Gastrocnemius medialis (tissue), 4 donors: ENCODE results near the gene MEIS2. TPM values are rescaled to one million over a fixed set of nuclear protein-coding genes. Genes with fewer than 3 reads are reported as not detected.

Experiments used
- ATAC-seq, 2 donors: fragments of 150-250 bp; one replicate each; pipeline ENCODE4 v1.9.1; 2016
- DNase-seq, 2 donors: peaks; one replicate each; pipeline ENCODE4 v3.0.0-alpha.2; 2019
- H3K27ac ChIP-seq, 4 donors: fragments of 200-600 bp; sonication (generic); 1 replicate in 1 of 4; 2 replicates in 3 of 4; pipeline ENCODE4 v1.5.1; 2016 to 2018; ENCODE audit warnings: mild to moderate bottlenecking in 2 of 4, moderate library complexity in 1 of 4
- H3K27me3 ChIP-seq, 3 donors: fragments of 200-600 bp; sonication (generic) in 2 of 3; 1 replicate in 1 of 3; 2 replicates in 2 of 3; pipeline versions ENCODE4 v1.5.1 to v1.6.0; 2016 to 2019; ENCODE audit warnings: mild to moderate bottlenecking in 1 of 3, moderate library complexity in 1 of 3
- H3K36me3 ChIP-seq, 2 donors: fragments of 200-600 bp; sonication (generic) in 1 of 2; one replicate each; pipeline ENCODE4 v1.5.1; 2017 to 2018
- H3K4me1 ChIP-seq, 2 donors: fragments of 200-600 bp; sonication (generic) in 1 of 2; one replicate each; pipeline ENCODE4 v1.5.1; 2016 to 2017; ENCODE audit warnings: mild to moderate bottlenecking in 2 of 2
- H3K4me3 ChIP-seq, 4 donors: fragments of 200-600 bp; sonication (generic) in 3 of 4; 1 replicate in 1 of 4; 2 replicates in 3 of 4; pipeline ENCODE4 v1.5.1; 2016 to 2019; ENCODE audit warnings: mild to moderate bottlenecking in 2 of 4
- H3K9me3 ChIP-seq, 3 donors: fragments of 200-600 bp; sonication (generic) in 2 of 3; 1 replicate in 1 of 3; 2 replicates in 2 of 3; pipeline ENCODE4 v1.5.1; 2016 to 2019
- CTCF ChIP-seq, 5 experiments: fragments of 450-650 bp in 3 of 5; fragments of 200-600 bp in 2 of 5; sonication (generic) in 2 of 5; IDR thresholded peaks in 4 of 5; conservative IDR thresholded peaks in 1 of 5; 1 replicate in 4 of 5; 2 replicates in 1 of 5; pipeline ENCODE4 v1.5.1; 2016 to 2019; ENCODE audit warnings: antibody characterized with exemption in 5 of 5, mild to moderate bottlenecking in 3 of 5, moderate library complexity in 3 of 5
- POLR2A ChIP-seq, 2 donors: fragments of 450-650 bp; IDR thresholded peaks; one replicate each; pipeline ENCODE4 v1.6.1; 2017; ENCODE audit warnings: antibody characterized with exemption in 2 of 2, mild to moderate bottlenecking in 2 of 2, moderate library complexity in 2 of 2
- in situ Hi-C, 4 donors: fragments of 200-750 bp; cut with MboI; loops; one replicate each; pipeline versions ENCODE4 v1.15.0 to v1.8.0; 2017; ENCODE audit warnings: low sequenced_read_pairs in 4 of 4
- intact Hi-C: fragments of 100-400 bp; cut with DNase I; formaldehyde crosslinking; loops from one replicate; pipeline ENCODE4 v1.15.1; 2023; ENCODE audit warnings: low total_unique reads
- total RNA-seq, 4 donors: library from RNA; depleted of rRNA; stranded (reverse); fragments of >200 nt; gene quantifications; one replicate each; pipeline versions ENCODE4 v1.1.0 to v1.2.3, GENCODE V29; 2016

The MEIS2 gene
- total RNA-seq, 4 donors from 2014 or later, result 0.31 to 1.8 (median 0.40) TPM; not detected in 1

GRCh38 chr15:36999778-37000177, 100.6 kb downstream of the MEIS2 start:
- intact Hi-C loops (no loop called here), in situ Hi-C loops (no loop called here)
- no peak for ATAC-seq
- no peaks in the 10 kb centered on the region for H3K36me3 ChIP-seq
- H3K4me1 ChIP-seq, result no peaks in the 10 kb centered on the region
- no peaks in the 10 kb centered on the region for H3K9me3 ChIP-seq
- H3K27me3 ChIP-seq, result no peaks in the 10 kb centered on the region
- H3K4me3 ChIP-seq, result no peak overlapping the region
- no peak for DNase-seq
- TF ChIP-seq CTCF (IDR thresholded peaks at IDR 0.05 in 4 of 5, conservative IDR thresholded peaks at IDR 0.05 in 1 of 5) (no peak), POLR2A (IDR thresholded peaks at IDR 0.05) (no peak)
- H3K27ac ChIP-seq, result no peak overlapping the region

- Histone ChIP-seq H3K27me3 (no peaks in the 10 kb centered on the region), H3K4me3 (no peak overlapping the region), H3K9me3 (no peaks in the 10 kb centered on the region), H3K4me1 (no peaks in the 10 kb centered on the region), H3K36me3 (no peaks in the 10 kb centered on the region), H3K27ac (no peak overlapping the region)
- DNase-seq, result no peak
- intact Hi-C loops (no loop called here), in situ Hi-C loops (no loop called here)
- no peak for ATAC-seq
- TF ChIP-seq POLR2A (IDR thresholded peaks at IDR 0.05) (no peak), CTCF (IDR thresholded peaks at IDR 0.05 in 4 of 5, conservative IDR thresholded peaks at IDR 0.05 in 1 of 5) (no peak)
These were observed 103.7 kb downstream of the MEIS2 start for GRCh38 chr15:36996538-36997181.

DNA sequence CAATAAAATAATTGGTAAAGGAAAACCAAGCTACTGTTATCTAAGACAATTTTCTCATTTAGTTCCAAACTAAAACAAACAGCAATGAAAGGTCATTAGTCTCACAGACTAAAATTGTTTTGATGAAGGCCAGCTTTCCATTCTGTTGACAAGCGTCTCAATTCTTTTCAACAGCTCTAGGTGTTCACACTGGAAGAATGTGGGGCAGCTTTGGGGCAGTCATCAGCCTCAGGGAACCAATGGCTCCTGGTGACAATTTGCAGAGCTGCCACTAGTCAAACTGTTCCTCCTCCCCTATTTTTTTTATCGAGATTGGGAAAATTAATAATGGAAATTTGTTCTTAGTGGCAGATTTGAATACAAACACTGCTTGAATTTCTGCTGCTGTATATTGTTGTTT, 104.2 kb downstream of the MEIS2 start:
- in situ Hi-C loops, result no loop called here
- H3K36me3 ChIP-seq, result no peaks in the 10 kb centered on the region
- ATAC-seq (no peak), DNase-seq (no peak)
- no peaks in the 10 kb centered on the region for H3K9me3 ChIP-seq
- TF ChIP-seq POLR2A (IDR thresholded peaks at IDR 0.05) (no peak), CTCF (IDR thresholded peaks at IDR 0.05 in 4 of 5, conservative IDR thresholded peaks at IDR 0.05 in 1 of 5) (no peak)
- intact Hi-C loops, result no loop called here
- no peaks in the 10 kb centered on the region for H3K4me1 ChIP-seq
- no peak overlapping the region for H3K27ac ChIP-seq
- no peaks in the 10 kb centered on the region for H3K27me3 ChIP-seq
- H3K4me3 ChIP-seq, result no peak overlapping the region

- Histone ChIP-seq H3K27ac (no peak overlapping the region), H3K9me3 (no peaks in the 10 kb centered on the region), H3K4me1 (no peaks in the 10 kb centered on the region), H3K27me3 (no peaks in the 10 kb centered on the region), H3K4me3 (no peak overlapping the region), H3K36me3 (no peaks in the 10 kb centered on the region)
- TF ChIP-seq CTCF (IDR thresholded peaks at IDR 0.05 in 4 of 5, conservative IDR thresholded peaks at IDR 0.05 in 1 of 5) (no peak), POLR2A (IDR thresholded peaks at IDR 0.05) (no peak)
- no peak for DNase-seq
- no peak for ATAC-seq
- in situ Hi-C loops (no loop called here), intact Hi-C loops (no loop called here)
These were observed 105.6 kb downstream of the MEIS2 start for GRCh38 chr15:36994790-36995189.

GRCh38 chr15:36992454-36992853, 107.9 kb downstream of the MEIS2 start:
- no peak for ATAC-seq
- Histone ChIP-seq H3K4me1 (no peaks in the 10 kb centered on the region), H3K36me3 (no peaks in the 10 kb centered on the region), H3K27me3 (no peaks in the 10 kb centered on the region), H3K27ac (no peak overlapping the region), H3K9me3 (no peaks in the 10 kb centered on the region), H3K4me3 (no peak overlapping the region)
- no peak for DNase-seq
- intact Hi-C loops (no loop called here), in situ Hi-C loops (no loop called here)
- no peak for TF ChIP-seq CTCF (IDR thresholded peaks at IDR 0.05 in 4 of 5, conservative IDR thresholded peaks at IDR 0.05 in 1 of 5)
- no peak for TF ChIP-seq POLR2A (IDR thresholded peaks at IDR 0.05)
